HG03571 (cell line): ENCODE results near the gene CDSN.

Source experiments
- ATAC-seq: cut with Tn5 transposase; IDR thresholded peaks from one replicate; pipeline ENCODE4 v1.9.1; 2021; ENCODE audit not compliant: unreplicated experiment

The CDSN gene

GRCh38 chr6:31149827-31150447 is 29.7 kb upstream of the CDSN start:
- ATAC-seq, result no peak

GRCh38 chr6:31145386-31145785 is 25.1 kb upstream of the CDSN start:
- ATAC-seq, result no peak

- ATAC-seq, result no peak
Observed at GRCh38 chr6:31144970-31145340, 24.7 kb upstream of the CDSN start.

GRCh38 chr6:31144296-31144969 is 24.2 kb upstream of the CDSN start:
- ATAC-seq, result no peak

- no peak for ATAC-seq
Observed at GRCh38 chr6:31143148-31143547, 22.9 kb upstream of the CDSN start.

- no peak for ATAC-seq
Observed at GRCh38 chr6:31142361-31142761, 22.1 kb upstream of the CDSN start.

GRCh38 chr6:31140643-31141042 is 20.4 kb upstream of the CDSN start:
- no peak for ATAC-seq

- ATAC-seq, result no peak
Observed at GRCh38 chr6:31139599-31139998, 19.4 kb upstream of the CDSN start.

- ATAC-seq, result no peak
Observed at GRCh38 chr6:31138982-31139381, 18.7 kb upstream of the CDSN start, which contains the start of gene PSORS1C2. Gene PSORS1C2, minus strand, starts transcription at chr6:31139066. Its CDS starts 40 bp downstream, at chr6:31139026.

- ATAC-seq, result no peak
Observed at GRCh38 chr6:31135710-31136109, 15.5 kb upstream of the CDSN start.

- no peak for ATAC-seq
Observed at GRCh38 chr6:31132806-31133205, 12.6 kb upstream of the CDSN start.

- ATAC-seq, result no peak
Observed at GRCh38 chr6:31131595-31131994, 11.3 kb upstream of the CDSN start.

- ATAC-seq, result no peak
Observed at GRCh38 chr6:31130751-31131150, 10.5 kb upstream of the CDSN start.

GRCh38 chr6:31129130-31129529 is 8.9 kb upstream of the CDSN start:
- ATAC-seq, result no peak

GRCh38 chr6:31128093-31128676 is 7.9 kb upstream of the CDSN start:
- no peak for ATAC-seq

GRCh38 chr6:31126396-31127175 is 6.3 kb upstream of the CDSN start:
- ATAC-seq, result no peak

GRCh38 chr6:31125586-31126363 is 5.5 kb upstream of the CDSN start:
- no peak for ATAC-seq

GRCh38 chr6:31125162-31125561 is 4.9 kb upstream of the CDSN start:
- ATAC-seq, result no peak

- ATAC-seq, result no peak
Observed at GRCh38 chr6:31122791-31123706, 2.8 kb upstream of the CDSN start.
